NCI-H1105 treated with DMSO at 0.1 percent for 48 hours (cell line): ENCODE measurements around the gene LRRTM3.

ENCODE experiments used
- DNase-seq: peaks from one replicate; lab custom pipeline; 2025; lab: John Stamatoyannopoulos, UW

LRRTM3 gene

GRCh38 chr10:67022099-67022498 is 96.3 kb downstream of the LRRTM3 start:
- no peak for DNase-seq

GRCh38 chr10:67033878-67034277 is 108.0 kb downstream of the LRRTM3 start:
- DNase-seq: no peak

GRCh38 chr10:67036808-67037207 is 111.0 kb downstream of the LRRTM3 start:
- DNase-seq: no peak

GRCh38 chr10:67043041-67043440 is 117.2 kb downstream of the LRRTM3 start:
- no peak for DNase-seq

- no peak for DNase-seq
These were observed 119.6 kb downstream of the LRRTM3 start for GRCh38 chr10:67045404-67045803.

- no peak for DNase-seq
These were observed 120.7 kb downstream of the LRRTM3 start for GRCh38 chr10:67046507-67046906.

- DNase-seq: no peak
These were observed 124.2 kb downstream of the LRRTM3 start for GRCh38 chr10:67049988-67050387.

- no peak for DNase-seq
These were observed 124.6 kb downstream of the LRRTM3 start for GRCh38 chr10:67050415-67050814.

- DNase-seq: no peak
These were observed 146.8 kb downstream of the LRRTM3 start for GRCh38 chr10:67072654-67073053.

- DNase-seq: no peak
These were observed 149.7 kb downstream of the LRRTM3 start for GRCh38 chr10:67075491-67075971.

- DNase-seq: no peak
These were observed 150.3 kb downstream of the LRRTM3 start for GRCh38 chr10:67076144-67076543.

GRCh38 chr10:67077376-67077775 is 151.5 kb downstream of the LRRTM3 start:
- DNase-seq: no peak

GRCh38 chr10:67079126-67079525 is 153.3 kb downstream of the LRRTM3 start:
- DNase-seq: no peak

- DNase-seq: no peak
These were observed 160.7 kb downstream of the LRRTM3 start for GRCh38 chr10:67086327-67087134.

- no peak for DNase-seq
These were observed 161.2 kb downstream of the LRRTM3 start for GRCh38 chr10:67087135-67087425.

- DNase-seq: no peak
These were observed 162.2 kb downstream of the LRRTM3 start for GRCh38 chr10:67088036-67088435.

- DNase-seq: no peak
These were observed 169.7 kb downstream of the LRRTM3 start for GRCh38 chr10:67095531-67095930.

- DNase-seq: no peak
These were observed 172.6 kb downstream of the LRRTM3 start for GRCh38 chr10:67098461-67098860.

GRCh38 chr10:67100951-67101350 is 175.1 kb downstream of the LRRTM3 start:
- DNase-seq: no peak

GRCh38 chr10:67107670-67108069 is 181.8 kb downstream of the LRRTM3 start:
- DNase-seq: no peak

GRCh38 chr10:67110286-67110685 is 184.4 kb downstream of the LRRTM3 start:
- DNase-seq: peak; percentile 67

- no peak for DNase-seq
These were observed 186.9 kb downstream of the LRRTM3 start for GRCh38 chr10:67112765-67113164.

GRCh38 chr10:67114945-67115344 is 189.1 kb downstream of the LRRTM3 start:
- no peak for DNase-seq

GRCh38 chr10:67115972-67116371 is 190.1 kb downstream of the LRRTM3 start:
- no peak for DNase-seq
